ENCODE results near the gene IFITM2. TPM values are rescaled to one million over a fixed set of nuclear protein-coding genes. Genes with fewer than 3 reads are reported as not detected.
"Not testable (repeated sequence)": the region's sequence is repeated elsewhere in the genome, so short reads cannot be mapped to it uniquely, and the experiment has no call there.

The IFITM2 gene
- total RNA-seq, 1 donor: 38.4 TPM

- DNase-seq (ENCODE audit: low read depth): no peak
- H3K4me3 ChIP-seq (ENCODE audit: low read depth, low read length): no peak overlapping the region
- no peak for TF ChIP-seq CTCF (IDR thresholded peaks at IDR 0.05; ENCODE audit: insufficient read depth, low read depth, low read length)
Observed at GRCh38 chr11:329886-330253, 22.3 kb downstream of the IFITM2 start.

DNA sequence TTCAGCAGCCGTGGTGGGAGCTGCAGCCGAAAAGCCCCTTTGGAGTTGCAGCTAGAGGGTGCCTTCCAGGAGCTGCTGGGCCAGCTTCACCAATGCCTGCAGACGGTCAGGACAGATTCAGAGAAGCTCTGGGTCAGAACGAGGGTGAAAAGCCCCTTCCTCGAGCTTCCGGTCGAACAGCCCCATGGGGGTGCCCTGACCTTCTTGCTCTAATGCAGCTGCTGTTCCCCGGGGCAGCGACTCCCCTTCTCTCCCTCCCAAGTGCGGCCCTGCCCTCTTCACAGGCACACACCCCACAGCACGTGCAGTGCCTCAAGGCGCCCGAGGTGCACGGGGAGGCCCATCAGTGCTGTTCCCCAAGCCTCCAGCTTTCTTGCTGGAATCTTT lies 22.7 kb downstream of the IFITM2 start:
- TF ChIP-seq CTCF (IDR thresholded peaks at IDR 0.05; ENCODE audit: insufficient read depth, low read depth, low read length): no peak
- no peak overlapping the region for H3K4me3 ChIP-seq (ENCODE audit: low read depth, low read length)
- DNase-seq (ENCODE audit: low read depth): no peak

- H3K4me3 ChIP-seq (ENCODE audit: low read depth, low read length): no peak overlapping the region
- TF ChIP-seq CTCF (IDR thresholded peaks at IDR 0.05; ENCODE audit: insufficient read depth, low read depth, low read length): no peak
- DNase-seq (ENCODE audit: low read depth): no peak
Observed at GRCh38 chr11:330694-331357, 23.2 kb downstream of the IFITM2 start.

GRCh38 chr11:331358-332060 lies 23.9 kb downstream of the IFITM2 start:
- no peak overlapping the region for H3K4me3 ChIP-seq (ENCODE audit: low read depth, low read length)
- no peak for DNase-seq (ENCODE audit: low read depth)
- no peak for TF ChIP-seq CTCF (IDR thresholded peaks at IDR 0.05; ENCODE audit: insufficient read depth, low read depth, low read length)

- TF ChIP-seq CTCF (IDR thresholded peaks at IDR 0.05; ENCODE audit: insufficient read depth, low read depth, low read length): no peak
- no peak for DNase-seq (ENCODE audit: low read depth)
- no peak overlapping the region for H3K4me3 ChIP-seq (ENCODE audit: low read depth, low read length)
Observed at GRCh38 chr11:332651-333480, 25.2 kb downstream of the IFITM2 start.

DNA sequence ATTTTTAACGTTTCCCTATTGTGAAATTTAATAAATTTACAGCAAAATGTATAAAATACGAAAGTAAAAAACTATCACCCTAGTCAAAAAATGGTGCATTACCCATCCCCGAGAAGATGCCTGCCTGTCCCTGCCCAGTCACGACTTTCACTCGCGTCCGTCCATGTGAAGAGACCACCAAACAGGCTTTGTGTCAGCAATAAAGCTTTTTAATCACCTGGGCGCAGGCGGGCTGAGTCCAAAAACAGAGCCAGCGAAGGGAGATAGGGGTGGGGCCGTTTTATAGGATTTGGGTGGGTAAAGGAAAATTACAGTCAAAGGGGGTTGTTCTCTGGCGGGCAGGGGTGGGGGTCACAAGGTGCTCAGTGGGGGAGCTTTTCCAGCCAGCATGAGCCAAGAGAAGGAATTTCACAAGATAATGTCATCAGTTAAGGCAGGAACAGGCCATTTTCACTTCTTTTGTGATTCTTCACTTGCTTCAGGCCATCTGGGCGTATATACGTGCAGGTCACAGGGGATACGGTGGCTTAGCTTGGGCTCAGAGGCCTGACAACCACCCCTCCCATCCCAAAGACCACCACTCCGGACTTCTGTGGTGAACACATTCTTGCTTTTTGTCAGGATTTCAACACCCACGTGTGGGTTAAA lies 26.1 kb downstream of the IFITM2 start:
- not testable (repeated sequence) for H3K4me3 ChIP-seq (ENCODE audit: low read depth, low read length); DNase-seq (ENCODE audit: low read depth)

Measured in fibroblast of villous mesenchyme (primary cell).